Karpas-422 (cell line): Measurements from ENCODE around the gene KDM3A. TPM values are rescaled to one million over a fixed set of nuclear protein-coding genes. Genes with fewer than 3 reads are reported as not detected.

Experiments
- DNase-seq: peaks from one replicate; pipeline ENCODE4 v3.0.0-alpha.2; 2015
- H2AFZ ChIP-seq: fragments of 200-600 bp; sonication (generic); 2 replicates; pipeline ENCODE4 v1.6.1; 2014; ENCODE audit warnings: antibody characterized with exemption, low read length, mixed read lengths
- H3K27ac ChIP-seq: fragments of 200-600 bp; sonication (generic); 2 replicates; pipeline ENCODE4 v1.5.1; 2014; ENCODE audit warnings: mild to moderate bottlenecking, low read length, moderate library complexity
- H3K27me3 ChIP-seq: fragments of 200-600 bp; sonication (generic); 2 replicates; pipeline ENCODE4 v1.6.1; 2014; ENCODE audit warnings: low read length, mixed read lengths
- H3K36me3 ChIP-seq: fragments of 200-600 bp; sonication (generic); 2 replicates; pipeline ENCODE4 v1.6.1; 2014; ENCODE audit warnings: low read length, mixed read lengths; ENCODE audit not compliant: insufficient read depth
- H3K4me1 ChIP-seq: fragments of 200-600 bp; sonication (generic); 2 replicates; pipeline ENCODE4 v1.6.1; 2014; ENCODE audit warnings: mild to moderate bottlenecking, low read length, mixed read lengths
- H3K4me2 ChIP-seq: fragments of 200-600 bp; sonication (generic); 2 replicates; pipeline ENCODE4 v1.6.1; 2014; ENCODE audit warnings: low read length, low read depth, mild to moderate bottlenecking; ENCODE audit not compliant: poor library complexity, severe bottlenecking
- H3K4me3 ChIP-seq: fragments of 200-600 bp; sonication (generic); 2 replicates; pipeline ENCODE4 v1.5.1; 2014; ENCODE audit warnings: mild to moderate bottlenecking, antibody characterized with exemption, low read length, mixed read lengths
- H3K79me2 ChIP-seq: fragments of 200-600 bp; sonication (generic); 2 replicates; pipeline ENCODE4 v1.6.1; 2014; ENCODE audit warnings: mild to moderate bottlenecking, low read length, mixed read lengths
- H3K9ac ChIP-seq: fragments of 200-600 bp; sonication (generic); 2 replicates; pipeline ENCODE4 v1.6.0; 2014; ENCODE audit warnings: low read length
- H3K9me2 ChIP-seq: fragments of 200-600 bp; sonication (generic), shearing (Covaris generic); replicated peaks from 2 replicates; pipeline ENCODE4 v1.6.0; 2014; ENCODE audit warnings: mild to moderate bottlenecking, low read length, moderate library complexity; ENCODE audit not compliant: insufficient read depth
- H3K9me3 ChIP-seq: fragments of 300-700, 200-600 bp; sonication (generic); 2 replicates; pipeline ENCODE4 v1.6.1; 2014; ENCODE audit warnings: low read length, mixed read lengths
- H4K20me1 ChIP-seq: fragments of 200-600 bp; sonication (generic); 2 replicates; pipeline ENCODE4 v1.6.1; 2014; ENCODE audit warnings: mild to moderate bottlenecking, antibody characterized with exemption, low read length, low read depth; ENCODE audit not compliant: insufficient read depth
- total RNA-seq: library from RNA; depleted of rRNA; stranded (reverse); fragments of >200 nt; shearing (Covaris generic); gene quantifications from 2 replicates; pipeline ENCODE4 v1.2.3, GENCODE V29; 2014; ENCODE audit warnings: low replicate concordance; rRNA removed

Gene KDM3A, protein sequence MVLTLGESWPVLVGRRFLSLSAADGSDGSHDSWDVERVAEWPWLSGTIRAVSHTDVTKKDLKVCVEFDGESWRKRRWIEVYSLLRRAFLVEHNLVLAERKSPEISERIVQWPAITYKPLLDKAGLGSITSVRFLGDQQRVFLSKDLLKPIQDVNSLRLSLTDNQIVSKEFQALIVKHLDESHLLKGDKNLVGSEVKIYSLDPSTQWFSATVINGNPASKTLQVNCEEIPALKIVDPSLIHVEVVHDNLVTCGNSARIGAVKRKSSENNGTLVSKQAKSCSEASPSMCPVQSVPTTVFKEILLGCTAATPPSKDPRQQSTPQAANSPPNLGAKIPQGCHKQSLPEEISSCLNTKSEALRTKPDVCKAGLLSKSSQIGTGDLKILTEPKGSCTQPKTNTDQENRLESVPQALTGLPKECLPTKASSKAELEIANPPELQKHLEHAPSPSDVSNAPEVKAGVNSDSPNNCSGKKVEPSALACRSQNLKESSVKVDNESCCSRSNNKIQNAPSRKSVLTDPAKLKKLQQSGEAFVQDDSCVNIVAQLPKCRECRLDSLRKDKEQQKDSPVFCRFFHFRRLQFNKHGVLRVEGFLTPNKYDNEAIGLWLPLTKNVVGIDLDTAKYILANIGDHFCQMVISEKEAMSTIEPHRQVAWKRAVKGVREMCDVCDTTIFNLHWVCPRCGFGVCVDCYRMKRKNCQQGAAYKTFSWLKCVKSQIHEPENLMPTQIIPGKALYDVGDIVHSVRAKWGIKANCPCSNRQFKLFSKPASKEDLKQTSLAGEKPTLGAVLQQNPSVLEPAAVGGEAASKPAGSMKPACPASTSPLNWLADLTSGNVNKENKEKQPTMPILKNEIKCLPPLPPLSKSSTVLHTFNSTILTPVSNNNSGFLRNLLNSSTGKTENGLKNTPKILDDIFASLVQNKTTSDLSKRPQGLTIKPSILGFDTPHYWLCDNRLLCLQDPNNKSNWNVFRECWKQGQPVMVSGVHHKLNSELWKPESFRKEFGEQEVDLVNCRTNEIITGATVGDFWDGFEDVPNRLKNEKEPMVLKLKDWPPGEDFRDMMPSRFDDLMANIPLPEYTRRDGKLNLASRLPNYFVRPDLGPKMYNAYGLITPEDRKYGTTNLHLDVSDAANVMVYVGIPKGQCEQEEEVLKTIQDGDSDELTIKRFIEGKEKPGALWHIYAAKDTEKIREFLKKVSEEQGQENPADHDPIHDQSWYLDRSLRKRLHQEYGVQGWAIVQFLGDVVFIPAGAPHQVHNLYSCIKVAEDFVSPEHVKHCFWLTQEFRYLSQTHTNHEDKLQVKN (N-terminal part only)
- 114 and 154 TPM in 2 replicates for total RNA-seq

GRCh38 chr2:86440631-86441391 lies at the start of gene KDM3A:
Gene KDM3A (plus strand): TSS chr2:86441371. CDS start chr2:86442048, 677 bp downstream.
- peaks cover 37% of the 10 kb centered on the region for H3K4me1 ChIP-seq
- no peaks in the 10 kb centered on the region for H3K27me3 ChIP-seq
- peak within 1 kb of the TSS; percentile 72 for H3K4me2 ChIP-seq
- peaks cover 28% of the 10 kb centered on the region for H3K9me3 ChIP-seq
- H3K4me3 ChIP-seq, result peak within 1 kb of the TSS; percentile 63
- peak within 1 kb of the TSS; percentile 75 for H3K9ac ChIP-seq
- peaks cover 40% of the 10 kb centered on the region for H3K79me2 ChIP-seq
- peaks cover 36% of the 10 kb centered on the region for H3K36me3 ChIP-seq
- peak; percentile 100 for DNase-seq
- peak within 1 kb of the TSS; percentile 70 for H2AFZ ChIP-seq
- peaks cover 10% of the 10 kb centered on the region; the same call in 1 of the 2 replicates for H4K20me1 ChIP-seq
- H3K27ac ChIP-seq, result peak within 1 kb of the TSS; percentile 90
- H3K9me2 ChIP-seq, result no peaks in the 10 kb centered on the region

DNA sequence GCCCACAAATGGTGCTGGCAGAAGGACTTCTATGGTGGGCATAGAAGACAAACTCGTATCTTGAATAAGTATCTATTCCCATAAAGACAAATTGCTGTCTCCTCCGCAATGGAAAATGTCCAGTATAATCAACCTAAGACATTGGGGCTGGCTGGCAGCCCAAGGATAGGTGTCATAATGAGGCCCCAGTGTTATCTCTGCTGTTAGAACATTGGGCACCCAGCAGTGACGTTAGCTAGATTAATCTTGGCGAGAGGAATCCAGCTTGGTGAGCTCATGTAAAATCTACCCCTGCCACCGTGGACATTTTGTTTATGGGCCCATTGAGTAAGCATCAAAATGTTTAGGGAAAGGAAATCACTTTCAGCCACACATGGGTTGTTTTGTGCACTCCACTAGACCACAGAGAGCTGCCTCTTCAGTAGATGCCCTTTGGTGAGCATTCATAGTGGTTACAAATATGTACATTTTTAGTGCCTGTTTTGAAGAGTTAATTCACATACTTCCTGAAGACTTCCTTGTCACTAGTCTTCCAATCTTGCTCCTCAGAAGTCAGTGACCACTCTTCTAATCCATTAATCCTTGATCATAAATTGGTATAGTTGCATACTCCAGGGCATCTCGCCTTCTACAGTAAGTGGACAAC lies 48.2 kb upstream of the KDM3A start:
- Histone ChIP-seq H2AFZ (no peak overlapping the region), H3K4me2 (no peak overlapping the region), H3K27me3 (no peaks in the 10 kb centered on the region), H3K9me3 (no peaks in the 10 kb centered on the region), H3K36me3 (no peaks in the 10 kb centered on the region), H3K27ac (no peak overlapping the region), H3K79me2 (no peaks in the 10 kb centered on the region), H3K4me3 (no peak overlapping the region), H3K9ac (no peak overlapping the region), H4K20me1 (no peaks in the 10 kb centered on the region), H3K9me2 (no peaks in the 10 kb centered on the region), H3K4me1 (peaks cover 8% of the 10 kb centered on the region)
- DNase-seq, result no peak

DNA sequence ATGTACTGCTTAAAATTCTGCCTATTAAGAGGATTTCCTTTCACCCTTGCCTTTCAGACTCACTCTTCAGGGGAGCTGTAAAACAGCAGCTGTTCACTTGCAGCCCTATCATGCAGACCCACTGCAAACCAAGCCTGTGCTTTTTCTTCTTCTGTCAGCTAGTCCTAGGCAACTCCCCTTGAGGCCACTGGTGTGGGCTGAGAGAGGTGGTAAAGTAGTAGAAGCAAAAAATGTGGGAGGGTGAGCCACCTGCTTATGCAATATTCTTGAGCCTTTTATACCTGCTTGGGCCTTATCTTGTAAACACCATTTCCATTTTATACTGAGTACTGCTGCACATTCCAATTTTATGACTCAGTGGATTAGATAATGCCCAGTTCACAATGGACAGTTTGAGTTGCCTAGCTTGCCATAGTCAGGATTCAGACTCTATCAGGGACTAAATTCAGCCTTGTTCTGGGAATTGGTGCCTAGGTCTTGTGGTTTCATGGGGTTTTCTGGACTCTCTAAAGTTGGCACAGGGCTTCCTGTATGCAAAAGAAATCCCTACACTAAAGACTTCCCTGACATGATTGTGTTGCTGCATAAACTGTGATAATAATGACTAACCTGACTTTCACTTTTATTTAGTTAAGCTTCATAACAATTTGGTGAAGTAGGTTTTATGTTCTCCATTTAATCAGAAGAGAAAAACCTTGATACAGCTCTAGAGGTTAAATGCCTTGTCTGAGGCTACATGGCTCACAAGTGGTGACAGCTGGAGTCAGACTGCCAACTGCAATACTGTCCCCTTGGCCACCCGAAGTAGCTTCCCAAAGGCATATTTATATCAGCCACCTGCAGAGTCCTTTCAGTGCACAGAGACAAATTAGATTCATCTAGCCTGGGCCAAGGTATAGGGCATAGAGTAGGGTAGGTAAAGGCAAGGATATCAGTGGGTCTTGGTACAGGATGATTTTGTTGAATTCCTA lies 47.4 kb upstream of the KDM3A start:
- no peaks in the 10 kb centered on the region for H3K36me3 ChIP-seq
- no peak overlapping the region for H2AFZ ChIP-seq
- H4K20me1 ChIP-seq, result no peaks in the 10 kb centered on the region
- no peak overlapping the region for H3K9ac ChIP-seq
- no peaks in the 10 kb centered on the region for H3K9me3 ChIP-seq
- H3K4me1 ChIP-seq, result peaks cover 10% of the 10 kb centered on the region
- no peak overlapping the region for H3K27ac ChIP-seq
- no peak overlapping the region for H3K4me3 ChIP-seq
- no peak overlapping the region for H3K4me2 ChIP-seq
- no peak for DNase-seq
- no peaks in the 10 kb centered on the region for H3K27me3 ChIP-seq
- no peaks in the 10 kb centered on the region for H3K79me2 ChIP-seq
- no peaks in the 10 kb centered on the region for H3K9me2 ChIP-seq

GRCh38 chr2:86396291-86396785 lies 44.8 kb upstream of the KDM3A start:
- H4K20me1 ChIP-seq, result no peaks in the 10 kb centered on the region
- no peaks in the 10 kb centered on the region for H3K9me3 ChIP-seq
- DNase-seq, result peak; percentile 69
- no peaks in the 10 kb centered on the region for H3K27me3 ChIP-seq
- H3K9me2 ChIP-seq, result no peaks in the 10 kb centered on the region
- peak overlapping the region; percentile 30 for H3K4me2 ChIP-seq
- no peaks in the 10 kb centered on the region for H3K79me2 ChIP-seq
- H3K36me3 ChIP-seq, result no peaks in the 10 kb centered on the region
- no peak overlapping the region for H3K27ac ChIP-seq
- H3K4me3 ChIP-seq, result no peak overlapping the region
- H2AFZ ChIP-seq, result no peak overlapping the region; the same call in 1 of the 2 replicates
- H3K9ac ChIP-seq, result no peak overlapping the region
- H3K4me1 ChIP-seq, result peaks cover 10% of the 10 kb centered on the region

DNA sequence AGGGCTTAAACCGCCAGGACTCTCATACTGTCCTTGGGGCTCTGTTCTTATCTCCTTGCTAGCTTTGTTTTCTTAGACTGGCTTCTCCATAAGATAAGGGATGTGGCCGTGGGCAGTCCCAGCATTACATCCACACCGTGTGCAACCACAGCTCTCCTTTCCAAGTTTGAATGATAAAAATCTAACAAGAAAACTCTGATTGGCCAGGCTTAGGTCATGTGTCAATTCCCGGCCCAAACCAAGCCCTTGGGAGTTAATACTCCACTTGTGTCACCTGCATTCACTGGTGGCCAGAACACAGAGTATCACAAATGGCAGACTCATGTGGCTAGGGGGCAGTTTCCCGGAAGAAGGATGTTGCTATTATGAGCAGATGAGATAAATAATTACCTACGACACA lies 43.2 kb upstream of the KDM3A start:
- H3K36me3 ChIP-seq, result no peaks in the 10 kb centered on the region
- H3K4me3 ChIP-seq, result no peak overlapping the region
- no peak overlapping the region for H3K9ac ChIP-seq
- no peak overlapping the region for H3K4me2 ChIP-seq
- H3K27me3 ChIP-seq, result no peaks in the 10 kb centered on the region
- H3K9me2 ChIP-seq, result no peaks in the 10 kb centered on the region
- no peak overlapping the region for H2AFZ ChIP-seq
- H3K79me2 ChIP-seq, result no peaks in the 10 kb centered on the region
- H3K9me3 ChIP-seq, result no peaks in the 10 kb centered on the region
- DNase-seq, result peak; percentile 49
- peaks cover 10% of the 10 kb centered on the region for H3K4me1 ChIP-seq
- no peaks in the 10 kb centered on the region for H4K20me1 ChIP-seq
- H3K27ac ChIP-seq, result no peak overlapping the region

DNA sequence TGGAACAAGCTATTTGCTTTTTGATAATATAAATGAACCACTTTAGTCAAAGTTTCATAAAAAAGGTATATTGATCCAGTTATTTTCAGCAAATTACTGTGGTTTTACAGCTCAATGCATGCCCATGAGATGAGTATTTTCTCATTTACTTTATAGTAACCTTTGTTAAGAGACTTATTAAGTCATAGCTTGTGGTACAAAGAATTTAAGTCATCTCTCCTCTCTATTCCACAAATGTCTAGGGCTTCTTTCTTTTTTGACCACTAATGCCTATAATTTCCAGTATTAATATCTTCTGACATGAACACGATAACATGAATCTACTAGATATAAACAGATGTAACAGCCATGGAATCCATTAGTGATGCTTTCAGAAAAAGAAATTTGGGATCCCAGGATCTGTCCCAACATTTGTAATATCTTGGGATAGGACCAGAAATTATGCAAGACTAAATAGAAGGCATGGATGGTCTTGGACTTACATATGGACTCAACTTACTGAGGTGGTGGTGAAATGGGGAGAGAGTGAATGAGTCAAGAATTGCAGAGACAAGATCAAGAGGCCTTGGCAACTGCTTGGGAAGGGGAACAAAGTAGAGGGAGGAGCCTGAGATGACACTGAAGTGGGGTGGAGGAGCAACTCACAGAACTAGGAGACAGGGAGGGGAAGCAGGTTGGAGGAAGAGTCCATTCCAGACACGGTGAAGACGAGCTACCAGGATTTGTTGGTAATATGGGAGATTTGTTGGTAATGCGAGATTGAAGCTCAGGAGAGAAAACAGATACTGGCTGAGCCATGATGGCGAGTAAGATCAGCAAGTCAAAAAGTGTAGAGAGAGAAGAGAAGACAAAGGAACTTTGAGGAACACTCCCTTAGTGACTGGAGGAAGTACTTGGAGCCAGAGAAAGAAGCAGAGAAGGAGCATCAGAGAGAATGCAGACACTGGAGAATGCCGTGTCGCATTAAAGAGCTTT lies 42.4 kb upstream of the KDM3A start:
- no peak overlapping the region for H2AFZ ChIP-seq

More for the DNA sequence above, 42.4 kb upstream of the KDM3A start:
- Histone ChIP-seq H3K4me3 (no peak overlapping the region), H3K27ac (no peak overlapping the region), H4K20me1 (no peaks in the 10 kb centered on the region), H3K36me3 (no peaks in the 10 kb centered on the region), H3K4me2 (no peak overlapping the region), H3K9ac (no peak overlapping the region), H3K27me3 (no peaks in the 10 kb centered on the region), H3K4me1 (peaks cover 10% of the 10 kb centered on the region), H3K79me2 (no peaks in the 10 kb centered on the region), H3K9me3 (no peaks in the 10 kb centered on the region), H3K9me2 (no peaks in the 10 kb centered on the region)
- DNase-seq, result no peak
